ENCODE measurements around the gene NAV3.

The NAV3 gene

DNA sequence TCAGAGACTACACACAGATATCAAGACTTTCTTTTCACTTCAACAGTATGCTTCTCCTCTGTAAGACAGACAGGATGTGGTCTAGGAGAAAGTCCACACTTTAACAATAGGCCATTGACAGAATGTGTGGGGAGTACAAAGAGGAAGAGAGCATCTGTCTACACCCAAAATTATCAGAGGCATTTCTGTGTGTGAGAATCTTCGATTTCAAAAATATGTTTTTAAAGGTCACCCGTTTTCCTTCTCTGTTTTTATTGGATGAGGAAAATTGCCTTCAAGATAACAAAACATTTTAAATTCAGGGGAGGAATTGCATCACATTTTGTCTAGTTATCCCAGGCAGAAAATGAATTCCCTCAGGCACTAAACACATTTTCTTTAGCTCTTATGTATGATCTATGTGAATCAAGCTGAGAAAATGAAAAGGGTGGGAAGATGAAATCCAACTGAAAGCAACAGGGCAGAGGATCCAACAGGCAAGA, 16.4 kb downstream of the NAV3 start:
- Histone ChIP-seq H3K36me3 (ENCODE audit: control insufficient read depth, insufficient read depth, low read length) (no peaks in the 10 kb centered on the region), H3K27ac (ENCODE audit: low read depth, low read length) (no peak overlapping the region), H3K9me3 (ENCODE audit: control insufficient read depth, insufficient read depth, low read length) (no peaks in the 10 kb centered on the region), H3K4me1 (ENCODE audit: control insufficient read depth, insufficient read depth, low read length) (no peaks in the 10 kb centered on the region), H3K27me3 (ENCODE audit: control insufficient read depth, insufficient read depth, low read length) (no peaks in the 10 kb centered on the region), H3K4me3 (ENCODE audit: low read depth, low read length) (no peak overlapping the region), H3K9ac (ENCODE audit: low read depth, low read length) (no peak overlapping the region)

DNA sequence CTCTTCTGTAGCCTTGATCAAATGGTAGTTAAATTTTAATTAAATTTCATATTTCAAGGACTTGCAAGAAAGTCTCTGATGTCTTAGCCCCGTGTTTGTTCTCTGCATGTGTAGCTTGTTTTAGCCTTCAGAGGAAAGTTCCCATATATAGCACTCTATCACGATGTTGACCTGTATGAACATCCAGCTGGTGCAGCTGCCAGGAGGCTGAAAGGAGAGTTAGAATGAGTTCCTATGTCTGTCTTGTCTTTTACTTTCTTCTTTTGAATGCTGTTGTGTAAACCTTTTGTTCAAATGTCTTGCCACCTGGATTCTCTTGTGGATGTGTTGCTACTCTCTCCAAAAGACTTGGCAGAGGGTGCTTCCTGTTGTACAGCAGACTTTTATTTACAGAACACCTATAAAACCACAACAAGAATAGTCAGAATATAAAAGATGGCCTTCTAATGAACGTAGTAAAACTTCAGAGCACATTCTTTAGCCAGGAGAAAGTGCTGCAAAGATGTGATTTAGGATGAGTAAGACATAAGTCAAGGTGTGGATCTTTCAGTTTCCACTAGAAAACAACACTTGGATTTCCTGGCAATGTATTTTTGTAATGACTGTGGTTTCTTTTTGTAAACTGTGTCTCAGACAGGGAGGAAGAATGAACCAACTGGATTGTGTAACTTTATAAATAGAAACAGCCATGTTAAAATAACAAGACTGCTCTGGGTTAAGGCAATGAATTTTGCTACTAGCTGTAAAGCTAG, 17.2 kb downstream of the NAV3 start:
- H3K9me3 ChIP-seq (ENCODE audit: control insufficient read depth, insufficient read depth, low read length): no peaks in the 10 kb centered on the region
- H3K27ac ChIP-seq (ENCODE audit: low read depth, low read length): no peak overlapping the region
- H3K4me3 ChIP-seq (ENCODE audit: low read depth, low read length): no peak overlapping the region
- H3K9ac ChIP-seq (ENCODE audit: low read depth, low read length): no peak overlapping the region
- H3K4me1 ChIP-seq (ENCODE audit: control insufficient read depth, insufficient read depth, low read length): no peaks in the 10 kb centered on the region
- H3K36me3 ChIP-seq (ENCODE audit: control insufficient read depth, insufficient read depth, low read length): no peaks in the 10 kb centered on the region
- H3K27me3 ChIP-seq (ENCODE audit: control insufficient read depth, insufficient read depth, low read length): no peaks in the 10 kb centered on the region

DNA sequence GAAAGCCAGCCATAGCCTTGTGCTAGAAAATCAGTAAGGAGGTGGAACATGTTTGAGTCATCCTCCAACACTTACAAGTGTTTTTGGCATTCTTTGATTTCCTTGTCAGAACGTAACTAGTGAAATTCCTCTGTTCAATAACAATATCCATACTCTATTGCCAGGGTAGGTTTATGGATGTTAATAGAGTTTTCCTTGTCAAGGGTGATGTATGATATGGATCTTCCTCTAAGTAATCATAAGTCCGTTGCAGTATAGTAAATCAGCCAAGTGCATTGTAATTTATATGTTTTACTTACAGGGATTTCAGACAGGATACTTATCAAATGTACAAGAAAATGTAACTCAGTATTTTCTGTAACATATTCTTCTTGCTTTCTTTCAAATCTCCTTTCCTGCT, 19.4 kb downstream of the NAV3 start:
- Histone ChIP-seq H3K4me3 (ENCODE audit: low read depth, low read length) (no peak overlapping the region), H3K36me3 (ENCODE audit: control insufficient read depth, insufficient read depth, low read length) (no peaks in the 10 kb centered on the region), H3K9ac (ENCODE audit: low read depth, low read length) (no peak overlapping the region), H3K9me3 (ENCODE audit: control insufficient read depth, insufficient read depth, low read length) (no peaks in the 10 kb centered on the region), H3K4me1 (ENCODE audit: control insufficient read depth, insufficient read depth, low read length) (no peaks in the 10 kb centered on the region), H3K27ac (ENCODE audit: low read depth, low read length) (no peak overlapping the region), H3K27me3 (ENCODE audit: control insufficient read depth, insufficient read depth, low read length) (no peaks in the 10 kb centered on the region)

DNA sequence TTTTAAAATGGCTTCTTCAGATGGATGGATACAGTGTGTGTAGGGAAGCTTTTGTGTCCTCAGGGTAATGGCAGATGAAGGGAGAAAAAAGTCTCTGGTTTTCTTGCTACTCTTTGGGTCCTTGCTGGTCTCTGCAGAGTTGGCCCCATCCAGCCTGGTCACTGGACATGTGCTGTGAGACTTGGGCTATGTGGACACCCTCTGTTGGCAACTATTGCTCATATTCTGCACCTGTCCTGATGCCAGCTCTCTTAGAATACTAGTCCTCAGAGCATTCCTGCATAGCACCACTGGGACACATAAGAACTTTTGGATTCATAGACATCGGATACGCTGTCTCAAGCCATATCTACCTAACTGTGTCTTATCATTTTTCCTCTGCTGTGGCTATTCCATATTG, 20.0 kb downstream of the NAV3 start:
- Histone ChIP-seq H3K4me3 (ENCODE audit: low read depth, low read length) (no peak overlapping the region), H3K27ac (ENCODE audit: low read depth, low read length) (no peak overlapping the region), H3K36me3 (ENCODE audit: control insufficient read depth, insufficient read depth, low read length) (no peaks in the 10 kb centered on the region), H3K27me3 (ENCODE audit: control insufficient read depth, insufficient read depth, low read length) (no peaks in the 10 kb centered on the region), H3K9ac (ENCODE audit: low read depth, low read length) (no peak overlapping the region), H3K9me3 (ENCODE audit: control insufficient read depth, insufficient read depth, low read length) (no peaks in the 10 kb centered on the region), H3K4me1 (ENCODE audit: control insufficient read depth, insufficient read depth, low read length) (no peaks in the 10 kb centered on the region)

DNA sequence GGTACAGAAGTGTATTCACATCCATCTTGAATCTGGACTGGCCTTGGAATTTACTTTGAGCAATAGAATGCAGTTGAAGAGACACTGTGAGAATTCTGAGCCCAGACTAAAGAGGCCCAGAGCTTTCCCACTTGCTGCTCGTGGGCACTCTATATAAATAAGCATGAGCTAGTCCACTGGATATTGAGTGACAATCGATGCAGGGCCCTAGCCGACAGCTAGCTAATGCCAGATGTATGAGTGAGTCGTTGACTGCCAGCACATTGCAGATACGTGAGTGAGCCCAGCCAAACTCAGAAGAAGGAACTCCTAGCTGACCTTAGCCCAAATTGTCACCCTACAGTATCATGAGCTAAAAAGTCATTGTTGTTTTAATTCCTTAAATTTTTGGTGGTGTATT, 24.9 kb downstream of the NAV3 start:
- Histone ChIP-seq H3K9ac (ENCODE audit: low read depth, low read length) (no peak overlapping the region), H3K27me3 (ENCODE audit: control insufficient read depth, insufficient read depth, low read length) (no peaks in the 10 kb centered on the region), H3K4me1 (ENCODE audit: control insufficient read depth, insufficient read depth, low read length) (no peaks in the 10 kb centered on the region; the same call in 1 of the 2 replicates), H3K9me3 (ENCODE audit: control insufficient read depth, insufficient read depth, low read length) (no peaks in the 10 kb centered on the region), H3K27ac (ENCODE audit: low read depth, low read length) (no peak overlapping the region), H3K36me3 (ENCODE audit: control insufficient read depth, insufficient read depth, low read length) (no peaks in the 10 kb centered on the region), H3K4me3 (ENCODE audit: low read depth, low read length) (no peak overlapping the region)

DNA sequence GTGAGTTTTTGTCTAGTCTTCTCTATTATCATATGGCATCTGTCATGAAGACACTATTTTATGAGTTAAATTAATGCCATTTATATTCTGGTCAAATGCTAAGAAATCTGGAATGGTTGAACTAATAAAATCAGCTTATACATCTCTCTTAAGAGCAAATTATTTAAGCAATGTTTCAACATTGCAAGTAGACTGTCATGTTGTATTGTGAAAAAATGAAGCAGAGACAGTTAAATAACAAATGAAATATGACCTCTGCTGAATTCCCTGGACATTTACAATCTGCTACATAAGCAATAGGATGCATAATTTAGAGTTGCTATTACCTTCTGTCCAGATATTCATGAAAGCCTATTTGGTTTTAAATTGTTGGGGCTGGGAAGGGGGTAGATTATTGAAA, 30.6 kb downstream of the NAV3 start:
- Histone ChIP-seq H3K27me3 (ENCODE audit: control insufficient read depth, insufficient read depth, low read length) (no peaks in the 10 kb centered on the region), H3K4me3 (ENCODE audit: low read depth, low read length) (no peak overlapping the region), H3K9me3 (ENCODE audit: control insufficient read depth, insufficient read depth, low read length) (no peaks in the 10 kb centered on the region), H3K9ac (ENCODE audit: low read depth, low read length) (no peak overlapping the region), H3K27ac (ENCODE audit: low read depth, low read length) (no peak overlapping the region), H3K36me3 (ENCODE audit: control insufficient read depth, insufficient read depth, low read length) (no peaks in the 10 kb centered on the region), H3K4me1 (ENCODE audit: control insufficient read depth, insufficient read depth, low read length) (peaks cover 12% of the 10 kb centered on the region)

DNA sequence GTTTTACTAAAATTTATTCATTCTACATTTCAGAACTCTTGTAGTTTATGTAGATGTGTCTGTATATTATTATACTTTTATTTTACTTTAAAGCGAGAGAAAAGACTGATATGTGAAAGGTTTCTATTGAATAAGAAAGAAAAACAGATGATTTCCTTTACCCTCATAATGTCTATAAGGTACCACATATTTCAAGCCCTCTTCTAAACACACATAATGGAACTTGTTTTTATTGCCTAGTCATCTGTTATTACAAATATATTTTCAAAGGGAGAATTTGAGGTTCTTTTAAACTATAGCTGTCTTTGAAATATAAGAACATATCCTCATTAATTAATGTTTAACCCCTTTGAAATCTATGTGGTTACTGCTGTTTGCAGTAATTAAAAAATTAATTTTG, 34.5 kb downstream of the NAV3 start:
- peaks cover 14% of the 10 kb centered on the region for H3K4me1 ChIP-seq (ENCODE audit: control insufficient read depth, insufficient read depth, low read length)
- no peak overlapping the region for H3K4me3 ChIP-seq (ENCODE audit: low read depth, low read length)
- no peak overlapping the region for H3K27ac ChIP-seq (ENCODE audit: low read depth, low read length)
- H3K9ac ChIP-seq (ENCODE audit: low read depth, low read length): no peak overlapping the region
- no peaks in the 10 kb centered on the region for H3K36me3 ChIP-seq (ENCODE audit: control insufficient read depth, insufficient read depth, low read length)
- H3K9me3 ChIP-seq (ENCODE audit: control insufficient read depth, insufficient read depth, low read length): no peaks in the 10 kb centered on the region
- no peaks in the 10 kb centered on the region for H3K27me3 ChIP-seq (ENCODE audit: control insufficient read depth, insufficient read depth, low read length)

DNA sequence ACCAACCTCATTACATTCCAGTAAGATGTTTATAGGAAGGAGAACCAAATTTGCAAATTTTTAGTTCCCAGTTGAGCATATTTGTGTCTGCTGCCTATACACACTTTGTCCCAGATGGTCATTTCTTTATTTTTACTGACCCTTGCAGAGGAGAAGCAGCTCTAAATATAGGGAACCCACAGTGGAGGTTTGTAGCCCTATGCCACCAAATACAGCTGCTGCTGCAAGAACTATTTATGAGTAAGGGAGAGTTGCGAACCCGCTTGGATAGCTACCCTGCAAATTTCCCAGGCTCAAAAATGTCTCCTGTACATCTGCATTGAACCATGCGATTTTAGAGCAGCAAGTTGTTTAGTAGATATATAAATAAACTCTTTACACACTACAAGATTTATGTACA, 48.2 kb downstream of the NAV3 start:
- H3K9ac ChIP-seq (ENCODE audit: low read depth, low read length): no peak overlapping the region
- H3K27me3 ChIP-seq (ENCODE audit: control insufficient read depth, insufficient read depth, low read length): no peaks in the 10 kb centered on the region
- H3K27ac ChIP-seq (ENCODE audit: low read depth, low read length): no peak overlapping the region
- H3K4me1 ChIP-seq (ENCODE audit: control insufficient read depth, insufficient read depth, low read length): no peaks in the 10 kb centered on the region
- H3K36me3 ChIP-seq (ENCODE audit: control insufficient read depth, insufficient read depth, low read length): no peaks in the 10 kb centered on the region
- H3K9me3 ChIP-seq (ENCODE audit: control insufficient read depth, insufficient read depth, low read length): no peaks in the 10 kb centered on the region
- no peak overlapping the region for H3K4me3 ChIP-seq (ENCODE audit: low read depth, low read length)

DNA sequence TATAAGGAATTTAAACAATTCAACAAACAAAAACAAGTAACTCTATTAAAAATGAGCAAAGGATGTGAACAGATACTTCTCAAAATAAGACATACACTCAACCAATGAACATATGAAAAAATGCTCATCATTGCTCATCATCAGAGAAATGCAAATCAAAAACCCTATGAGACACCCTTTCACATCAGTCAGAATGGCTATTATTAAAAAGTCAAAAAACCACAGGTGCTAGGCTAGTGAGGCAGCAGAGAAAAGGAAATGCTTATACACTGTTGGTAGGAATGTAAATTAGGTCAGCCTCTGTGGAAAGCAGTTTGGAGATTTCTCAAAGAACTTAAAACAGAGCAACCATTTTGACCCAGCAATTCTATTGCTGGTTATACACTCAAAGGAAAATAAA, 52.0 kb downstream of the NAV3 start:
- Histone ChIP-seq H3K4me3 (ENCODE audit: low read depth, low read length) (no peak overlapping the region), H3K4me1 (ENCODE audit: control insufficient read depth, insufficient read depth, low read length) (no peaks in the 10 kb centered on the region), H3K27me3 (ENCODE audit: control insufficient read depth, insufficient read depth, low read length) (no peaks in the 10 kb centered on the region), H3K36me3 (ENCODE audit: control insufficient read depth, insufficient read depth, low read length) (no peaks in the 10 kb centered on the region), H3K27ac (ENCODE audit: low read depth, low read length) (no peak overlapping the region), H3K9me3 (ENCODE audit: control insufficient read depth, insufficient read depth, low read length) (no peaks in the 10 kb centered on the region), H3K9ac (ENCODE audit: low read depth, low read length) (no peak overlapping the region)

DNA sequence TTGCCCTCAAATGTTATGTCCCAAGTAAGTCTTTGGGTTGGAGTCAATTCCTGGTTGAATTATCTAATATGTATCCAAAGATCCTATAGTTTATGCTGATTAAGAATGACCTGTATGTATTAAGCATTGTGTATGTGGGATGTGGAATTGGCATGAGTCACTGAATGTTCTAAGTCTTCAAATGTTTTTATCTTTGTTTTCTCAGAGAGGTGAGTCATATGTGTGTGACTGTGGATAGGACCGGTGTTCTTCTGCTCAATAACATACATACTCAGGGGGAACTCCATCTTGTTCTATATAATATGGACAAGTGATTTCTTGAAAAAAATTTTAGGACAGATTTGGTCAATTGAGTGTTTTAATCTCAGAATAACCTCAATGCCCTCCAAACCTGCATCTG, 57.9 kb downstream of the NAV3 start:
- peaks cover 4% of the 10 kb centered on the region; the same call in 1 of the 2 replicates for H3K4me1 ChIP-seq (ENCODE audit: control insufficient read depth, insufficient read depth, low read length)
- no peak overlapping the region for H3K9ac ChIP-seq (ENCODE audit: low read depth, low read length)
- no peak overlapping the region for H3K27ac ChIP-seq (ENCODE audit: low read depth, low read length)
- H3K9me3 ChIP-seq (ENCODE audit: control insufficient read depth, insufficient read depth, low read length): no peaks in the 10 kb centered on the region
- no peaks in the 10 kb centered on the region for H3K36me3 ChIP-seq (ENCODE audit: control insufficient read depth, insufficient read depth, low read length)
- H3K27me3 ChIP-seq (ENCODE audit: control insufficient read depth, insufficient read depth, low read length): no peaks in the 10 kb centered on the region
- no peak overlapping the region for H3K4me3 ChIP-seq (ENCODE audit: low read depth, low read length)

DNA sequence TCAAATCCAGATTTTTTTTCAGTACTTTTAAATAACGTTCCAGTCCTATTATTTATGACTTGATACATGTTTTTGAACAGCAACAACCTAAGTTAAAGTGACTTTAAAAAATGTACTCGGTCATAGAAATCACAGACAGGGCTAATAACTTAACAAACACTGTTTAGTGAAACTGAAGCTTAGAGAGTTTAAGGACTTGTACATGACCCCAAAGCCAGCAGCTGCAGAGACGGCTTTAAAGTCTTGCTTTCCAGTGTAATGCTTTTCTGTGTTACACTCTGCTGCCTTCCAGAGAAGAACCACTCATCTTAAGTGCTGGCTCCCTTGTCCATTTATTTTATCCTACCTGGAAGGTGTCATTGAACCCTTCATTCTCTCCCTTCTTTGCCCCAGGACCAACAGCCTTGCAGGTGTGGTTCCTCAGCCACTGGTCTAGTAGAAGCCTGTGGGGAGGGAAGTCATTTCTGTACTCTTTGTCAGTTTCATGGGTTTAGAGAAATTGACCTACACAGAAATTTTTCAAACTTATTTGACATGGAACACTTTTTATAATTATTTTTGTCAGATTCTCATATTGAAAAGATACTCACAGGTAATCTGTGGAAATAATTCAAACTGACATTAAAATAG, 60.9 kb downstream of the NAV3 start:
- Histone ChIP-seq H3K4me1 (ENCODE audit: control insufficient read depth, insufficient read depth, low read length) (peaks cover 22% of the 10 kb centered on the region), H3K4me3 (ENCODE audit: low read depth, low read length) (no peak overlapping the region), H3K36me3 (ENCODE audit: control insufficient read depth, insufficient read depth, low read length) (no peaks in the 10 kb centered on the region), H3K27ac (ENCODE audit: low read depth, low read length) (no peak overlapping the region), H3K27me3 (ENCODE audit: control insufficient read depth, insufficient read depth, low read length) (no peaks in the 10 kb centered on the region), H3K9me3 (ENCODE audit: control insufficient read depth, insufficient read depth, low read length) (no peaks in the 10 kb centered on the region), H3K9ac (ENCODE audit: low read depth, low read length) (no peak overlapping the region)
